GM18909 (cell line): ENCODE measurements around the gene CCDC194.
A peak's percentile ranks its signal among the peaks of the same experiment; 100 is the strongest.

Experiments used
- ATAC-seq: cut with Tn5 transposase; IDR thresholded peaks from one replicate; pipeline ENCODE4 v1.9.1; 2021; ENCODE audit warnings: mild to moderate bottlenecking; ENCODE audit not compliant: unreplicated experiment, poor library complexity

CCDC194 gene, protein sequence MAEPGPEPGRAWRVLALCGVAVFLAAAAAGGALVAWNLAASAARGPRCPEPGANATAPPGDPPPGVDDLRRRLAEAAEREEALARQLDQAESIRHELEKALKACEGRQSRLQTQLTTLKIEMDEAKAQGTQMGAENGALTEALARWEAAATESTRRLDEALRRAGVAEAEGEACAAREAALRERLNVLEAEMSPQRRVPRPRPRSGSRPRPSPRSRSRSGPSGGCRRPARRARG

DNA sequence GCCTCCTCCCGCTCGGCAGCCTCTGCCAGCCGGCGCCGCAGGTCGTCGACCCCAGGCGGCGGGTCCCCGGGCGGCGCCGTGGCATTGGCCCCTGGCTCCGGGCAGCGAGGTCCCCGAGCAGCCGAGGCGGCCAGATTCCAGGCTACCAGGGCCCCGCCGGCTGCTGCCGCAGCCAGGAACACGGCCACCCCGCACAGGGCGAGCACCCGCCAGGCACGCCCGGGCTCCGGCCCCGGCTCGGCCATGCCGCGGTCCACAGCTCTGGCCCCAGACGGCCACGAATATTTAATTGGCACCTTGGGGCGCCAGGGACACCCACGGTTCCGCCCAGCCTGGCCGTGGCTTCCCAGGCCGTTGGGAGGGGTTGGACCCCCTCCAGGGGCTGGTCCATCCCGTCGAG, at the start of gene CCDC194:
CCDC194 (minus strand) TSS at position 283 of the 400 bp plus-strand sequence; CDS start at position 245, 38 bp downstream.
- no peak for ATAC-seq

DNA sequence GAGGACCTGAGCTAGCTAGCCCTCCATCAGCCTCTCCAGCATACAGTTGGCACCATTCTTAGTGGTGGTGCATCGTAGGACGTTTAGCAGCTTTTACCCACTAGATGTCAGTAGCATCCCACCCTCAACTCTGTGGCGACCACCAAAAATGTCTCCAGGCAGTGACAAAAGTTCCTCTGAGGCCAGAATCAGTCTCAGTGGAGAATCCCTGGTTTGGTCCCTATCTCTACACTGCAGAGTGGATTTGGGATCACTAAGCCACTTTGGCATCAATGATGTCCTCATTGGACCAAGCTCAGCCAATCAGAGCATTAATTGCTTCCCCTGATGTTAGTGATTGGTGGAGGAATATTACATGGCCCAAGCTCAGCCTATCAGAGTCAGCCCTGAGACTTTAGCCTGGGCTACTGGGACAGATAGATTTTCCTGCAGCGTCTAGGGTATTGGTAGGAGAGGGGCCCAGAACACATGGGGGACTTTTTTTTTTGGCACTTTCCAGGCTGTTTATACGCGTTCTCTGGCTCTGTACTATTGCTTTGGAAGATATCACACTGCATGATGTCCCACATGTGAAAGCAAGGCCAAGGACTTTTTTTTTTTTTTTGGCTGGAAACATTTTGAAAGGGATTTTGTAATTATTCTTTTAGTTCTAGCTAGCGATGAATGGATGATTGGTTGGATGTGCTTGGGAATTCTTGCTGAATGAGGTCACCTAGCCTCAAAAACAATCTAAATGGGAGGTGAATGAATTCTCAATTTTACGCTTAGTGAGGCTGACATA, 47.4 kb upstream of the CCDC194 start:
- ATAC-seq = no peak

DNA sequence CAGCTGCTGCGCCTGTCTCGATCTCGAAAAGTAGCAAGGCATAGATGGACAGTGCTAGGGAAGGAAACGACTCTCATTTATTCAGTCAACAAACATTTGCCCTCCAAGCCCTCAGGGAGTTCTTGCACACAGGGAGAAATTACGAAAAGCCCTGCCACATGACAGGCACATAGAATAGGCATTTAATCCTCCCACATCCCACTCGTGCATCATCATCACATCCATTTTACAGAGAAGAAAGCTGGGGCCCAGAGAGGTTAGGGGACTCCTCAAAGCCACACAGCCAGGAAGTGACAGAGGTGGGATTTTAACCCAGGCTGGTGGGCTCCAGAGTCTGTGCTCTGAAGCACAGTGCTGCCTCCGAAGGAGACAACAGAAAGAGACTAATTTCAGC, 42.9 kb upstream of the CCDC194 start:
- ATAC-seq = no peak

DNA sequence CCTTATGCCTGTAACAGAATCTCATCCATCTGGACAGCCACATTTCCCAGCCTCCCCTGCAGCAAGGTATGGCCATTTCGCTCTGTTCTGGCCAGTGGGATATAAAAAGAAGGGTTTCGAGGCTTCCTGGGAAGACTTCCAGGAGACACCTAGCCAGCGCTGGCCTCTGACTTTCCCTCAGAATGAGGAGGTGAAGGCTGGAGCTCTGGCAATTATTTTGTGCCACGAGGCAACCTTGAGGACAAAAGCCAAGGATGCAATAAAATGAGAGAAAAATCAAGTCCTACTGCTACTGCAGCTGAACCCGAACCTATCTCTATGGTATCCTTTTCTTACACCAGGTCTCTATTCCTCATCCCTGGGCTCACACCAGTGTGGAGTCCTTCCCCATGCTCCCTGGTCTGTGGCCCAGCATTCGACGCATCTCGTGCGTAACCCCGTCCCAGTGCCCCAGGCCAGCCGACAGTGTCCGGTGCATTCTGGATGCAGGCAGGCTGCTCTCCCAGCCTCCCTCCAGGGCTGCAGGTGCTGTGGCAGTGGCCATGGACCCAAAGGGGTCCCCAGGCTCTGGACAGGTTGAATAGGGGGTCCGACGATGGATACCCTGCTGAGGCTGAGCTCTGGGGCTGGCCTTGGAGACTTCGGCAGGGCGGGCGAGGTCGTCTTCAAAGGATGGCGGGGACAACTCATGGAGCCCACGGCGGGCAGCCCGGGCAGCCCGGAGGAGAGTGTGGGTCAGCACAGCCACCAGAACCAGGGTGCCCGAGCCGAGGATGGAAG, 42.3 kb upstream of the CCDC194 start:
- ATAC-seq = no peak

DNA sequence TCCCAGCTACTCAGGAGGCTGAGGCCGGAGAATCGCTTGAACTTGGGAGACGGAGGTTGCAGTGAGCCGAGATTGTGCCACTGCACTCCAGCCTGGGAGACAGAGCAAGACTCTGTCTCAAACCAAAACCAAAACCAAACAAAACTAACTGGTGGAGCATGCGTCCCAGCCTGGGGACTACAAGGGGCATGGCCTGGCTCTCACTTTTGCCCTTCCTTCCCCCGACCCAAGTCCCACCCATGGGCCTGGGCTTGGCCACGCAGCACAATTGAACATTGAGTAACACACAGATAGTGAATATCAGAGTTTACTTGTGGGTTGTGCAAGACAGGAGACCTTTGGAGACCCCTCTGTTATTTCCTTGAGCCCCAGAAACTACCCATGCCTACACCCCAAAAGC, 41.2 kb upstream of the CCDC194 start:
- no peak for ATAC-seq

DNA sequence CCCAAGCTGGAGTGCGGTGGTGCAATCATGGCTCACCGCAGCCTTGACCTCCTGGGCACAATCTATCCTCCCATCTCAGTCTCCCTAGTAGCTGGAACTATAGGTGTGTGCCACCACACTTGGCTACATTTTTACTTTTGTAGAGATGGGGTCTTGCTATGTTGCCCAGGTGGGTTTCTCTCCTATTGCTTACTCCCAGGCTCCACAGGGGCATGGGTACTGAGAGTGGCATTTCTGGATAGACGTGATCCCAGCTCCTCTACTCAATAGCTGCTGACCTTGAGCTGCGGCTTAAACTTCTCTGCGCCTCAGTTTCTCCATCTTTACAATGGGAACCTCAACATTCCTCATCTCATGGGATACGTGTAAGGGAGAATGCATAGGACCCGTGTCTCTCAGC, 37.4 kb upstream of the CCDC194 start:
- no peak for ATAC-seq

DNA sequence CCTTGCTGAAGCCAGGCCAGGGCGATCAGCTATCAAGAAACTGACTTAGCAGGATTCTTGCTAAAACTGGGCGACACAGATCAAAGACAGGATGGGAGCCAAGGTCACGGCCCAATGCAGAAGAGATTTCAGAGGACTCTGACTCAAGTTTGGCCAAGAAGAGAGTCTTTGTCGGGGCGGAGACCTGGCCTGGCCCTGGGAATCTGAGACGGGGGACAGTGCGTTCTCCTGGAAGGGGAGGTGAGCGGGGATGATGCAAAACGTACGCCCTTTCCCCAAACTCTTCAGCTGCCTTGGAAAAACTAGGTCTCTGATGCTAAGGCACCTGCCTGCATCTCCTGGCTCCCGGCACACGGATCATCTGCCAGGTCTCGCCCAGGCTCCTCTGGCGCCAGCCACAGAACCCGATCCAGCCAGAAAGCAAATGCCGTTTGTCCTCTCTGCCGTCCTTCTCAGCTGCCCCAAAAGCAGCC, 35.7 kb upstream of the CCDC194 start:
- ATAC-seq = no peak

DNA sequence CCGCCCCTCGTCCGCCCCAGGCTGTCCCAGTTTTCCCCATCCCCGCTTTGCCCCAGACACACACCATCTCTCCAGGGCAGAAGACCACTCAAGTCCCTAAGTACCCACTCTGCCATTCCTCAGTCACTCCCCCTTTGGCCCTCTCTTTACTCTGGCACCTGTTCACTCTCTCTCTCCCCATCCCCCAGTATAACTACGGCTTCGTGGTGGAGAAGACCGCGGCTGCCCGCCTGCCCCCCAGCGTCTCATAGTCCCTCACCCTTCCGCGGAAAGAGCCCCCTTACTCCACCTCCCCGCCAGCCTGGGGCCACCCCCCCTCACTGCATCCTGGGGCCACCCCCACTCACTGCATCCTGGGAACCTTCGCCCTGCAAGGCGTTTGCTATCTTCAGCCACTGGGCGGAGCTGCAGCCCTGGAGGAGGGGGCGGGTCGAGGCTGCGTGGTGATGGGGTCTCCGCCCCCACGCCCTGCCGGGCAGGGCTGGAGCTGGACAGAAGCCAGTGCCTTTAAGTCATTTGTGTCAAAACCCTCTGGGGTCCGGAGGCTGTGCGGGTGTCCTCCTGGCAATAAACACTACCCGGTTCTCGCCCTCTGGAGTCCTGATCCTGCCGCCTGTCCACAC, 30.9 kb upstream of the CCDC194 start:
- no peak for ATAC-seq

DNA sequence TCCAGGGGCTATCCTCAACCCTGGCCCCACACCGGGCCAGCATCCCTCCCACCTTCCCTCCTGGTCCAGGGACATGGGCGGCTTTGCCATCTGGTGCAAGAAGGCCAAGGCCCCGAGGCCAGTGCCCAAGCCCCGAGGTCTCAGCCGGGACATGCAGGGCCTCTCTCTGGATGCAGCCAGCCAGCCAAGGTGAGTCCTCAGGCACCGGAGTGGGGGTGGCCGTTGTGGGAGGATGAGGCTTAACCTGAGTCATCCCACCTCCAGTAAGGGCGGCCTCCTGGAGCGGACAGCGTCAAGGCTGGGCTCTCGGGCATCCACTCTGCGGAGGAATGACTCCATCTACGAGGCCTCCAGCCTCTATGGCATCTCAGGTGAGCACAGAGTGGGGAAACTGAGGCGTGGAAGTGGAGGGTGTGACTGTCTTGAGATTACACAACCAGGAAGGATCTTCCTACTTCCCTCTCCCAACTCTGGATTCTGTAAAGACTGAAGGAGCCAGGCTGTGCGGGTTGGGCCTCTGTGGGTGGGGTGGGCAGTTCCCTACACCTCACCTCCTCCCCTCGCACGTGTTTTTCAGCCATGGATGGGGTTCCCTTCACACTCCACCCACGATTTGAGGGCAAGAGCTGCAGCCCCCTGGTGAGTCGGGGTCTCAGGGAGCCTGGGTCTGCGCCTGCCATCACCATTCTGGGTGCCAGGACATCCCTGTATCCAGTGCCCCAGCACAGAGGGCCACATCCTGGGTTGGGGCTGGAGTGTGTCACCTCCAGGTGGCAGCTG, 29.6 kb upstream of the CCDC194 start:
- no peak for ATAC-seq

DNA sequence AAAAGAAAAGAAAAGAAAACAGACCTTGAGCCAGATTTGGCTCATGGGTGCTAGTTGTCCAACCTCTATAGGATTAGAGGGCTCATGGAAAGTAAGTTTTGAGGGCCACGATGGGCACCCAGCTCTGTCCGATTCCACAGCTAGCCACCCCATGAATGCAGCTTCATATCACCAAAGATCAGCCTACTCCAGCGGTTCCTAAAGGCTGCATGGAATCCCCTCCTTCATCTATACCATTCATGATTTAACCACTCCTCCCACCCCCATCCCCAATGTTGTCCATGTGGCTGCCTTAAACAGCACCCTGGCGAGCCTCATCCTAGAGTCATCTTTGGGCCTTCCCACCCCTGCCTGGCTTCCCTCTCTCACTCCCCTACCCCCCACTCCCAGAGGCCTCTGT, 27.9 kb upstream of the CCDC194 start:
- ATAC-seq = no peak

DNA sequence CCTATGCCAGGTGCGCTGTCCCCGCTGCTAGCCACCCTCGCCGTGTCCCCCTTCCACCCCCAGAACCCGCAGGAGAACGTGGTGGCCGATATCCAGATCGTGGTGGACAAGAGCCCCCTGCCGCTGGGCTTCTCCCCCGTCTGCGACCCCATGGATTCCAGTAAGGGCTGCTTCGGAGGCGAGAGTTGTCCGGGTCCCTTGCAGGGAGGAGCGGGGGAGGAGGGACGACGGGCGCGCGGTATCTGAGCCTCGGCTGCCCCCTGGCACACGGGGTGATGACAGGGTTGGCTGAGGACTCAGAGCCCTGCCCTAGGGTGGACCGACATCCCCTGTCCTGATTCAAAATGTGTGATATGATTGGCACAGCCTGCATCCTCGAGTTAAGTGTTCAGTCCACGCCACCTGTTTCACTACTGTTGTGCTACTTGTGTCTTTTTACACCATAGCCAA, 26.5 kb upstream of the CCDC194 start:
- ATAC-seq = peak; percentile 14

DNA sequence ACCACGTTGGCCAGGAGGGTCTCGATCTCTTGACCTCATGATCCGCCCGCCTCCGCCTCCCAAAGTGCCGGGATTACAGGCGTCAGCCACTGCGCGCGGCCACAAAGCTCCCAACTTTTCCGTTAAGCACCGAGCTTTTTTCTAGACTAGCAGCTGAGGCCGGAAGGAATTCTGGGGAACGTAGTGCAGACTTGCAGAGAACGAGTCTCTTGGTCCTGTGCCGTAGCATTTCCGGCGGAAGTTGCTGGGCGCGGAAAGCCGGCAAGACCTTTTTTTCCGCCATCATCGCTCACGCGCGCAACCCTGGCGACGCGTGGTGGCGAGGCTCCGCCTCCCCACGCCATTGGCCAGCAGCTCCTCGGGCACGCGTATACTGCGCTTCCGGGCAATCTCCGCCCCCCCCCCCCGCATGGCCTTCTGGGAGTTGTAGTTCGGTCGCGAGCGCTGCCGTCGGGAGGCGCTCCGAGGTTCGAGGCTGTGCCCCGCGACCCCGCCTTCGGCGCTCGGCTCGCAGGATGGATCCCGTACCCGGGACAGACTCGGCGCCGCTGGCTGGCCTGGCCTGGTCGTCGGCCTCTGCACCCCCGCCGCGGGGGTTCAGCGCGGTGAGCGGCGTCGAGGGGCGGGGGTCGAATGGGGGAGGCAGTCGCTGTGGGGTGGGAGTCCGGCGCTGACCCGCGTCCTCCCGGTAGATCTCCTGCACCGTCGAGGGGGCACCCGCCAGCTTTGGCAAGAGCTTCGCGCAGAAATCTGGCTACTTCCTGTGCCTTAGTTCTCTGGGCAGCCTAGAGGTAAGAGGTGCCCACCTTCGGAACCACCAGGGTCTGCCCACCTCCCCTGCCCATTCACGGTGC, 25.9 kb upstream of the CCDC194 start, which contains the start of gene MVB12A:
MVB12A (plus strand) TSS at position 427 of the 854 bp plus-strand sequence; CDS start at position 516, 89 bp downstream.
- ATAC-seq = peak; percentile 87

DNA sequence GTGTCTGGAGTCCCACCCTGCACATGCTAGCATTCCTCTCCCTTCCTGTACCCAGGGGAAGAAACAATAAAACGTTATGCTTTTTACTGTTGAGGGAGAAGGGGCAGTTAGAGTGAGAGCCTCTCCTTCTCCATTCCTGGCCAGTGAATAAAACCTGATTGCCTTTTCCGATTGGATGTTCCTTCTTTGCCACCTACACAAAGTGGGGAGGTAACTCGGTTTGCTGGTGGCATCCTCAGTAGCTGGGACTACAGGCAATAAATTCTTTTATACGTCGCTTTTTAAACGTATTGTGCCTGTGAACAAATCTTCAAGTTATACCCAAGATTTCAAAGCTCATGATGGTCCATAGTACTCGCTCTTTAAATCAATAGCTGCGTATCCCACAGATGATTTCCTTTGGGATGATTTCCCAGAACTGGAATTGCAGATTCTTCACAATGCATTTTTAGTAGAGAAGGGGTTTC, 25.2 kb upstream of the CCDC194 start:
- ATAC-seq = no peak

DNA sequence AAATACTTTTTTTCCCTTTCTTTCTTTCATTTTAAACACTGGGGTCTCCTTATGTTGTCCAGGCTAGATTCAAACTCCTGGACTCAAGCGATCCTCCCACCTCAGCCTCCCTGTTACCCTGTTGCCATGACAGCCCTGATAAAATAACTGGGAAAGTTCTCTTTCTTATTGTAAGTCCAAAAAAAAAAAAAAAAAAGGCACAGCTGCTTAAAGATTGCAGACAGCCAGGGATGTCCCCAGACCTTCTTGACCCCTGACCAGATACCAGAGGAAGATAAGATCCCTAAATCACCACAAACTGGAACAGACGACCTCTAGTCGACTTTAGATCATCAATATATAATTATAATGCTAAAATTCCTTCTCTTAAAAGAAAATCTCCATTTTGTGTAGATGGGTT, 24.7 kb upstream of the CCDC194 start:
- no peak for ATAC-seq

DNA sequence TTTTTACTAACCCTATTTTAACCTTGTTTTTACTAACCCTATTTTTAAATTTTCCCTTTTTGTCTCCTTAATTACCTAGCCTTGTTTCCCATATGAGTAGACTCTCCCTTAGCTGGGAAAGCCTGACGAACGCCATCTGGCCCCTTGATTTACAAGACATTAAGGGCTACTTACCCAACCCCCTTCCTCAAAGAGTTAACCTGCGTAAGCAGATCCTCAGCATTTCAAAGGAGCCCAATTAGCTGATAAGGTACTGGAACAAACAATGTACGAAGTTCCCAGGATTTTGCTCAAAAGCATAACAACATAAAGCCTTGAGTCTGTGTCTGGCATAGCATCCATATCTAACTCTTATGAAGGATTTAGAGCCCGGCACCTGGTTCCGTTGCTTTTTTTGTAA, 21.1 kb upstream of the CCDC194 start:
- no peak for ATAC-seq

DNA sequence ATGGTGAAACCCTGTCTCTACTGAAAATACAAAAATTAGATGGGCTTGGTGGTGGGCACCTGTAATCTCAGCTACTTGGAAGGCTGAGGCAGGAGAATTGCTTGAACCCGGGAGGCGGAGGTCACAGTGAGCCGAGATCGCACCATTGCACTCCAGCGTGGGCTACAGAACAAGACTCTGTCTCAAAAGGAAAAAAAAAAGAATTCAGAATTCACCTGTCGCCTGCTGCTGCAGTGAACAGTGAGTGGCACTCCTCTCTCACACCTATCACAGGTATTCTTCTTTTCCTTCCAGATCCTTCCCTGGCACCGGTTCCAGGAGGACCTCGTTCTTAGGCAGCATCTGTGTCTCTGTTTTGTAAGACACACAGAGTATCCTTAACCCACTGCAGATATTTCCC, 20.1 kb upstream of the CCDC194 start:
- no peak for ATAC-seq

DNA sequence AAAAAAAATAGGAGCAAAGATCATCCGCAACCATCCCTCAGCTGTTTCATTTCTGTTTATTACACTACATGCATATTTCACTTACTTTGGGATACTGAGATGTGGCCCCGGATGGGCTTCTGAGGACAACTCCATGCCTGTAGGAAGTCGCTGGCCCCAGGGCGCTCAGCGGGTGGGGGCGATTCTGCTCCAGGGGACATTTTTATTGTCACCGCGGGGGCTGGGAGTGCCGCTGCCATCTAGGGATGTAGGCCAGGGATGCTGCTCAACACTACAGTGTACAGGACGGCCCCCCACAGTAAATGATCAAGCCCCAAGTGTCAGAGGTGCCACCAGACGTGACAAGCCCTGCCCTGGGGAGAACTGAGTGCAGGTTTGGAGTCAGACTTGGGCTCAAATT, 17.8 kb upstream of the CCDC194 start:
- ATAC-seq = no peak

DNA sequence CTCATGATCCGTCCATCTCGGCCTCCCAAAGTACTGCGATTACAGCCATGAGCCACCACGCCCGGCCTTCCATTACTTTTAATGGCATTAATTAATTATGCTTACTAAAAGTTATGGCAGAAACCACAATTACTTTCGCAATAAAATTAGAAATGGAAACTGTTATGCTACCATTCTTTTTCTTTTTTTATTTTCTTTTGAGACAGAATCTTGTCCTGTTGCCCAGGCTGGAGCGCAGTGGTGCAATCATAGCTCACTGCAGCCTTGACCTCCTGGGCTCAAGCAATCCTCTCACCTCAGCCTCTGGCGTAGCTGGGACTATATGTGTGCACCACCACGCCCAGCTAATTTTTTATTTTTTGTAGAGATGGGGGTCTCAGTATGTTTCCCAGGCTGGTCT, 16.0 kb upstream of the CCDC194 start:
- no peak for ATAC-seq

DNA sequence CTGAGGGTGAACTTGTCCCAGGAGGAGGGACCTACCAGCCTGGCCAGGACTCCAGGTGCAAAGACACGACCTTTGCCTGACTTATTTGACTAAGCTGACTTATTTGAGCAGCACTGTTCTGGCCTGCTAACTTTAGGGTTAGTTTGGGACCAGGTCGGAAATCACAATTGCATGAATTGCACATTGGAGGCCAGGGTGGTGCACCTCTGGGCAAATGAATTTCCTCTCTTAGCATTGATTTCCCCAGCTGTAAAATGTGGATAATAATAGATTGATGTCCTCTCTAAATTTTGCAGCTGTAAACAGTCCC, 12.8 kb upstream of the CCDC194 start:
- ATAC-seq = no peak
